Liver (tissue), 9 donors: ENCODE results near the gene ZNF592. TPM values are rescaled to one million over a fixed set of nuclear protein-coding genes. Genes with fewer than 3 reads are reported as not detected.

Experiments
- DNase-seq: peaks from one replicate; pipeline ENCODE4 v3.0.0-alpha.2; 2017; ENCODE audit warnings: low spot score
- H3K27ac ChIP-seq, 2 donors: one replicate each; pipeline ENCODE4 v1.7.0; 2013; ENCODE audit warnings: inconsistent platforms in 2 of 2, low read length in 2 of 2, control low read depth in 1 of 2, low read depth in 1 of 2, mild to moderate bottlenecking in 1 of 2
- H3K27me3 ChIP-seq, 4 donors: one replicate each; pipeline versions ENCODE4 v1.6.1 to v1.7.0; 2013; ENCODE audit warnings: low read length in 3 of 4, inconsistent platforms in 1 of 4, mild to moderate bottlenecking in 1 of 4, moderate library complexity in 1 of 4; ENCODE audit not compliant: control insufficient read depth in 4 of 4, insufficient read depth in 4 of 4
- H3K36me3 ChIP-seq, 4 donors: one replicate each; pipeline versions ENCODE4 v1.6.1 to v1.7.0; 2013; ENCODE audit warnings: low read length in 3 of 4, mild to moderate bottlenecking in 3 of 4, low read depth in 1 of 4, moderate library complexity in 1 of 4; ENCODE audit not compliant: control insufficient read depth in 4 of 4, insufficient read depth in 3 of 4
- H3K4me1 ChIP-seq, 4 donors: one replicate each; pipeline versions ENCODE4 v1.6.1 to v1.7.0; 2013; ENCODE audit warnings: low read length in 3 of 4, mild to moderate bottlenecking in 3 of 4, moderate library complexity in 1 of 4; ENCODE audit not compliant: control insufficient read depth in 4 of 4, insufficient read depth in 4 of 4
- H3K4me3 ChIP-seq, 3 donors: one replicate each; pipeline versions ENCODE4 v1.6.1 to v1.7.0; 2013; ENCODE audit warnings: low read length in 3 of 3, control low read depth in 1 of 3, low read depth in 1 of 3, mild to moderate bottlenecking in 1 of 3
- H3K9ac ChIP-seq, 2 donors: one replicate each; pipeline ENCODE4 v1.7.0; 2013; ENCODE audit warnings: low read length in 2 of 2, mild to moderate bottlenecking in 2 of 2, moderate library complexity in 2 of 2, control low read depth in 1 of 2, low read depth in 1 of 2
- H3K9me3 ChIP-seq, 4 donors: one replicate each; pipeline versions ENCODE4 v1.6.1 to v1.7.0; 2013; ENCODE audit warnings: low read length in 3 of 4; ENCODE audit not compliant: control insufficient read depth in 4 of 4
- ATF3 ChIP-seq: IDR thresholded peaks from 2 replicates; pipeline ENCODE4 v1.6.1; 2016; ENCODE audit warnings: antibody characterized with exemption
- CTCF ChIP-seq: fragments of 150-350 bp; IDR thresholded peaks from 2 replicates; pipeline ENCODE4 v1.5.1; 2017; ENCODE audit warnings: improper control_type of control experiment, low read depth, low read length; ENCODE audit not compliant: missing input control
- EGR1 ChIP-seq, 2 donors: IDR thresholded peaks; 2 replicates each; pipeline ENCODE4 v1.6.1; 2016 to 2018; ENCODE audit warnings: antibody characterized with exemption in 2 of 2, low read depth in 2 of 2
- FOXA1 ChIP-seq: IDR thresholded peaks from 2 replicates; pipeline ENCODE4 v1.6.1; 2016; ENCODE audit warnings: antibody characterized with exemption
- FOXA2 ChIP-seq: IDR thresholded peaks from 2 replicates; pipeline ENCODE4 v1.6.1; 2016; ENCODE audit warnings: antibody characterized with exemption
- GABPA ChIP-seq, 2 donors: IDR thresholded peaks in 1 of 2; conservative IDR thresholded peaks in 1 of 2; 2 replicates each; pipeline ENCODE4 v1.6.1; 2016; ENCODE audit warnings: antibody characterized with exemption in 2 of 2, mild to moderate bottlenecking in 1 of 2, moderate library complexity in 1 of 2
- HNF4A ChIP-seq, 2 donors: conservative IDR thresholded peaks; 2 replicates each; pipeline ENCODE4 v1.6.1; 2016; ENCODE audit warnings: antibody characterized with exemption in 2 of 2, mild to moderate bottlenecking in 2 of 2
- JUND ChIP-seq, 2 donors: IDR thresholded peaks; 2 replicates each; pipeline ENCODE4 v1.6.1; 2016; ENCODE audit warnings: antibody characterized with exemption in 2 of 2
- MAX ChIP-seq: IDR thresholded peaks from 2 replicates; pipeline ENCODE4 v1.6.1; 2016; ENCODE audit warnings: antibody characterized with exemption
- RAD21 ChIP-seq, 2 donors: IDR thresholded peaks; 2 replicates each; pipeline ENCODE4 v1.6.1; 2016; ENCODE audit warnings: antibody characterized with exemption in 2 of 2, mild to moderate bottlenecking in 2 of 2
- RXRA ChIP-seq, 2 donors: IDR thresholded peaks; 2 replicates each; pipeline ENCODE4 v1.6.1; 2017 to 2018; ENCODE audit warnings: antibody characterized with exemption in 2 of 2, mild to moderate bottlenecking in 1 of 2
- SP1 ChIP-seq: IDR thresholded peaks from 2 replicates; pipeline ENCODE4 v1.6.1; 2018; ENCODE audit warnings: antibody characterized with exemption, mild to moderate bottlenecking
- TAF1 ChIP-seq: conservative IDR thresholded peaks from 2 replicates; pipeline ENCODE4 v1.6.1; 2016; ENCODE audit warnings: antibody characterized with exemption, mild to moderate bottlenecking
- YY1 ChIP-seq: IDR thresholded peaks from 2 replicates; pipeline ENCODE4 v1.6.1; 2016; ENCODE audit warnings: antibody characterized with exemption, mild to moderate bottlenecking
- ZBTB33 ChIP-seq: IDR thresholded peaks from 2 replicates; pipeline ENCODE4 v1.6.1; 2016; ENCODE audit warnings: antibody characterized with exemption
- WGBS: extraction: QIAGEN DNeasy Blood & Tissue Kit; methylation state at CpG from one replicate; pipeline ENCODE4 v1.1.7; 2013; 5-methylcytosine and 5-hydroxymethylcytosine counted together
- polyA plus RNA-seq, 2 donors: library from polyadenylated mRNA; stranded (reverse) in 1 of 2; unstranded in 1 of 2; fragments of 200-250 nt in 1 of 2; fragments of >200 nt in 1 of 2; fragmentation: Nextera tagmentation in 1 of 2; extraction: Ambion mirVana in 1 of 2; gene quantifications; one replicate each; pipeline versions ENCODE4 v1.2.1 to v1.2.3, GENCODE V29; 2013 to 2015
- total RNA-seq, 2 donors: library from RNA; depleted of rRNA; stranded (reverse); fragments of >200 nt; gene quantifications; one replicate each; pipeline ENCODE4 v1.2.3, GENCODE V29; 2014
- donor health status: healthy.
- donor health status: healthy.
- donor health status: healthy.
- donor health status: healthy.
- donor health status: healthy.

Gene ZNF592
- total and polyA plus RNA-seq, 4 donors: 4.4 to 10.6 (median 7.5) TPM

- TF ChIP-seq MAX (peak; percentile 48), FOXA1 (peak; percentile 31), HNF4A (conservative IDR thresholded peaks at IDR 0.05) (peak; percentile 82 to 94), GABPA (IDR thresholded peaks at IDR 0.05 in 1 of 2, conservative IDR thresholded peaks at IDR 0.05 in 1 of 2) (no peak), EGR1 (IDR thresholded peaks at IDR 0.05; ENCODE audit: low read depth in 2 of 2) (no peak)
Measured at GRCh38 chr15:84762840-84763572, 14.6 kb downstream of the ZNF592 start (continued).

GRCh38 chr15:84764585-84764984 lies 16.2 kb downstream of the ZNF592 start:
- WGBS: 89% methylated on average over 3 of the region's 3 CpGs

GRCh38 chr15:84764989-84765388 lies 16.6 kb downstream of the ZNF592 start:
- H3K4me3 ChIP-seq: no peak overlapping the region
- H3K9ac ChIP-seq: no peak overlapping the region
- peaks cover 15 to 45% (median 38%) of the 10 kb centered on the region in 4 donors for H3K4me1 ChIP-seq
- peaks cover 2 to 16% (median 10%) of the 10 kb centered on the region in 4 donors for H3K36me3 ChIP-seq
- H3K27ac ChIP-seq: no peak overlapping the region
- DNase-seq: no peak
- WGBS: 99% methylated on average over 1 of the region's 1 CpG
- no peaks in the 10 kb centered on the region for H3K9me3 ChIP-seq
- TF ChIP-seq ATF3: no peak
- TF ChIP-seq HNF4A (conservative IDR thresholded peaks at IDR 0.05): no peak
- TF ChIP-seq JUND (IDR thresholded peaks at IDR 0.05): no peak
- no peak for TF ChIP-seq TAF1
- no peak for TF ChIP-seq MAX
- H3K27me3 ChIP-seq: no peaks in the 10 kb centered on the region

More at GRCh38 chr15:84764585-84764984, 16.2 kb downstream of the ZNF592 start:
- Histone ChIP-seq H3K9ac (no peak overlapping the region), H3K9me3 (no peaks in the 10 kb centered on the region), H3K4me3 (no peak overlapping the region), H3K27me3 (no peaks in the 10 kb centered on the region), H3K4me1 (peaks cover 15 to 46% (median 39%) of the 10 kb centered on the region in 4 donors), H3K36me3 (peaks cover 2 to 15% (median 8%) of the 10 kb centered on the region in 4 donors), H3K27ac (peak overlapping the region in 1 of 2 donors; percentile 72)
- TF ChIP-seq RXRA (IDR thresholded peaks at IDR 0.05) (no peak), FOXA2 (no peak), HNF4A (conservative IDR thresholded peaks at IDR 0.05) (no peak), SP1 (no peak), TAF1 (no peak), ZBTB33 (no peak), GABPA (IDR thresholded peaks at IDR 0.05 in 1 of 2, conservative IDR thresholded peaks at IDR 0.05 in 1 of 2) (no peak)
- no peak for DNase-seq

- WGBS: 91% methylated on average over 4 of the region's 4 CpGs
- no peak overlapping the region for H3K27ac ChIP-seq
- TF ChIP-seq EGR1 (IDR thresholded peaks at IDR 0.05; ENCODE audit: low read depth in 2 of 2): no peak
- TF ChIP-seq JUND (IDR thresholded peaks at IDR 0.05): no peak
- TF ChIP-seq YY1: no peak
- TF ChIP-seq CTCF: no peak
- no peak for TF ChIP-seq ATF3
- TF ChIP-seq RAD21 (IDR thresholded peaks at IDR 0.05): no peak
- TF ChIP-seq HNF4A (conservative IDR thresholded peaks at IDR 0.05): no peak
- TF ChIP-seq ZBTB33: no peak
- H3K9me3 ChIP-seq: no peaks in the 10 kb centered on the region
- no peaks in the 10 kb centered on the region for H3K27me3 ChIP-seq
- no peak for DNase-seq
- peaks cover 2 to 16% (median 10%) of the 10 kb centered on the region in 4 donors for H3K36me3 ChIP-seq
- H3K9ac ChIP-seq: no peak overlapping the region
- H3K4me3 ChIP-seq: no peak overlapping the region
- peaks cover 13 to 39% (median 32%) of the 10 kb centered on the region in 4 donors for H3K4me1 ChIP-seq
Measured at GRCh38 chr15:84765675-84766074, 17.3 kb downstream of the ZNF592 start.
